Measurements from ENCODE around the gene IRF4.

IRF4 gene

GRCh38 chr6:437037-437392 lies 45.5 kb downstream of the IRF4 start:
- peaks cover 12% of the 10 kb centered on the region; the same call in 1 of the 2 replicates for H3K9me3 ChIP-seq (ENCODE audit: insufficient read depth, low read length)
- TF ChIP-seq YY1 (IDR thresholded peaks at IDR 0.05; ENCODE audit: insufficient read depth, insufficient read length), result no peak
- no peak for TF ChIP-seq ZNF274 (IDR thresholded peaks at IDR 0.05; ENCODE audit: low read depth, low read length)
- TF ChIP-seq SUZ12 (IDR thresholded peaks at IDR 0.05; ENCODE audit: extremely low read depth, insufficient read depth, insufficient read length), result no peak
- H3K27me3 ChIP-seq (ENCODE audit: insufficient read depth, insufficient read length), result no peaks in the 10 kb centered on the region
- no peak overlapping the region for H3K4me3 ChIP-seq (ENCODE audit: insufficient read length, low read depth)
- no peaks in the 10 kb centered on the region for H3K36me3 ChIP-seq (ENCODE audit: insufficient read depth, insufficient read length, low read length)
- no peaks in the 10 kb centered on the region for H3K4me1 ChIP-seq (ENCODE audit: insufficient read depth, insufficient read length)
- no peak overlapping the region for H3K9ac ChIP-seq (ENCODE audit: insufficient read length, low read depth)
- DNase-seq (ENCODE audit: low read depth, low spot score), result no peak

GRCh38 chr6:438634-439170 lies 47.1 kb downstream of the IRF4 start:
- H3K4me3 ChIP-seq (ENCODE audit: insufficient read length, low read depth), result no peak overlapping the region
- H3K27me3 ChIP-seq (ENCODE audit: insufficient read depth, insufficient read length), result no peaks in the 10 kb centered on the region
- no peak for TF ChIP-seq SUZ12 (IDR thresholded peaks at IDR 0.05; ENCODE audit: extremely low read depth, insufficient read depth, insufficient read length)
- no peak for TF ChIP-seq ZNF274 (IDR thresholded peaks at IDR 0.05; ENCODE audit: low read depth, low read length)
- TF ChIP-seq YY1 (IDR thresholded peaks at IDR 0.05; ENCODE audit: insufficient read depth, insufficient read length), result no peak

GRCh38 chr6:439641-440167 lies 48.2 kb downstream of the IRF4 start:
- Histone ChIP-seq H3K27me3 (ENCODE audit: insufficient read depth, insufficient read length) (no peaks in the 10 kb centered on the region), H3K4me1 (ENCODE audit: insufficient read depth, insufficient read length) (no peaks in the 10 kb centered on the region), H3K9ac (ENCODE audit: insufficient read length, low read depth) (no peak overlapping the region), H3K4me3 (ENCODE audit: insufficient read length, low read depth) (no peak overlapping the region), H3K9me3 (ENCODE audit: insufficient read depth, low read length) (peaks cover 12% of the 10 kb centered on the region; the same call in 1 of the 2 replicates), H3K36me3 (ENCODE audit: insufficient read depth, insufficient read length, low read length) (no peaks in the 10 kb centered on the region)
- TF ChIP-seq YY1 (IDR thresholded peaks at IDR 0.05; ENCODE audit: insufficient read depth, insufficient read length), result no peak
- no peak for TF ChIP-seq ZNF274 (IDR thresholded peaks at IDR 0.05; ENCODE audit: low read depth, low read length)
- TF ChIP-seq SUZ12 (IDR thresholded peaks at IDR 0.05; ENCODE audit: extremely low read depth, insufficient read depth, insufficient read length), result no peak
- no peak for DNase-seq (ENCODE audit: low read depth, low spot score)

More at GRCh38 chr6:438634-439170, 47.1 kb downstream of the IRF4 start:
- Histone ChIP-seq H3K9me3 (ENCODE audit: insufficient read depth, low read length) (peaks cover 12% of the 10 kb centered on the region; the same call in 1 of the 2 replicates), H3K9ac (ENCODE audit: insufficient read length, low read depth) (no peak overlapping the region), H3K36me3 (ENCODE audit: insufficient read depth, insufficient read length, low read length) (no peaks in the 10 kb centered on the region), H3K4me1 (ENCODE audit: insufficient read depth, insufficient read length) (no peaks in the 10 kb centered on the region)
- DNase-seq (ENCODE audit: low read depth, low spot score), result no peak

- H3K4me1 ChIP-seq (ENCODE audit: insufficient read depth, insufficient read length), result no peaks in the 10 kb centered on the region
- DNase-seq (ENCODE audit: low read depth, low spot score), result no peak
- TF ChIP-seq ZNF274 (IDR thresholded peaks at IDR 0.05; ENCODE audit: low read depth, low read length), result no peak
- TF ChIP-seq SUZ12 (IDR thresholded peaks at IDR 0.05; ENCODE audit: extremely low read depth, insufficient read depth, insufficient read length), result no peak
- TF ChIP-seq YY1 (IDR thresholded peaks at IDR 0.05; ENCODE audit: insufficient read depth, insufficient read length), result no peak
- no peak overlapping the region for H3K9ac ChIP-seq (ENCODE audit: insufficient read length, low read depth)
- H3K4me3 ChIP-seq (ENCODE audit: insufficient read length, low read depth), result no peak overlapping the region
- 0 out of 2 replicates have a peak, but pooled peaks cover 2% of the 10 kb centered on the region for H3K9me3 ChIP-seq (ENCODE audit: insufficient read depth, low read length)
- H3K36me3 ChIP-seq (ENCODE audit: insufficient read depth, insufficient read length, low read length), result no peaks in the 10 kb centered on the region
- H3K27me3 ChIP-seq (ENCODE audit: insufficient read depth, insufficient read length), result no peaks in the 10 kb centered on the region
These were observed 49.8 kb downstream of the IRF4 start for GRCh38 chr6:441126-441920.

- no peaks in the 10 kb centered on the region for H3K27me3 ChIP-seq (ENCODE audit: insufficient read depth, insufficient read length)
- no peaks in the 10 kb centered on the region for H3K4me1 ChIP-seq (ENCODE audit: insufficient read depth, insufficient read length)
- H3K9me3 ChIP-seq (ENCODE audit: insufficient read depth, low read length), result peaks cover 2% of the 10 kb centered on the region; the same call in 1 of the 2 replicates
- H3K9ac ChIP-seq (ENCODE audit: insufficient read length, low read depth), result no peak overlapping the region
- DNase-seq (ENCODE audit: low read depth, low spot score), result no peak
- TF ChIP-seq YY1 (IDR thresholded peaks at IDR 0.05; ENCODE audit: insufficient read depth, insufficient read length) (no peak), SUZ12 (IDR thresholded peaks at IDR 0.05; ENCODE audit: extremely low read depth, insufficient read depth, insufficient read length) (no peak), ZNF274 (IDR thresholded peaks at IDR 0.05; ENCODE audit: low read depth, low read length) (no peak)
- no peaks in the 10 kb centered on the region for H3K36me3 ChIP-seq (ENCODE audit: insufficient read depth, insufficient read length, low read length)
- H3K4me3 ChIP-seq (ENCODE audit: insufficient read length, low read depth), result no peak overlapping the region
These were observed 52.1 kb downstream of the IRF4 start for GRCh38 chr6:443621-444159.

- Histone ChIP-seq H3K9me3 (ENCODE audit: insufficient read depth, low read length) (peaks cover 13% of the 10 kb centered on the region; the same call in 1 of the 2 replicates), H3K9ac (ENCODE audit: insufficient read length, low read depth) (no peak overlapping the region), H3K4me3 (ENCODE audit: insufficient read length, low read depth) (no peak overlapping the region), H3K4me1 (ENCODE audit: insufficient read depth, insufficient read length) (no peaks in the 10 kb centered on the region), H3K27me3 (ENCODE audit: insufficient read depth, insufficient read length) (no peaks in the 10 kb centered on the region), H3K36me3 (ENCODE audit: insufficient read depth, insufficient read length, low read length) (no peaks in the 10 kb centered on the region)
- TF ChIP-seq YY1 (IDR thresholded peaks at IDR 0.05; ENCODE audit: insufficient read depth, insufficient read length) (no peak), ZNF274 (IDR thresholded peaks at IDR 0.05; ENCODE audit: low read depth, low read length) (no peak), SUZ12 (IDR thresholded peaks at IDR 0.05; ENCODE audit: extremely low read depth, insufficient read depth, insufficient read length) (no peak)
- DNase-seq (ENCODE audit: low read depth, low spot score), result no peak
These were observed 53.2 kb downstream of the IRF4 start for GRCh38 chr6:444653-445275.
